NCI-H146 treated with DMSO at 0.1 percent for 48 hours (cell line): ENCODE results near the gene NCKAP5L.

Experiments
- DNase-seq: peaks from one replicate; lab custom pipeline; 2025; ENCODE audit not compliant: unreplicated experiment; lab: John Stamatoyannopoulos, UW

NCKAP5L gene

DNA sequence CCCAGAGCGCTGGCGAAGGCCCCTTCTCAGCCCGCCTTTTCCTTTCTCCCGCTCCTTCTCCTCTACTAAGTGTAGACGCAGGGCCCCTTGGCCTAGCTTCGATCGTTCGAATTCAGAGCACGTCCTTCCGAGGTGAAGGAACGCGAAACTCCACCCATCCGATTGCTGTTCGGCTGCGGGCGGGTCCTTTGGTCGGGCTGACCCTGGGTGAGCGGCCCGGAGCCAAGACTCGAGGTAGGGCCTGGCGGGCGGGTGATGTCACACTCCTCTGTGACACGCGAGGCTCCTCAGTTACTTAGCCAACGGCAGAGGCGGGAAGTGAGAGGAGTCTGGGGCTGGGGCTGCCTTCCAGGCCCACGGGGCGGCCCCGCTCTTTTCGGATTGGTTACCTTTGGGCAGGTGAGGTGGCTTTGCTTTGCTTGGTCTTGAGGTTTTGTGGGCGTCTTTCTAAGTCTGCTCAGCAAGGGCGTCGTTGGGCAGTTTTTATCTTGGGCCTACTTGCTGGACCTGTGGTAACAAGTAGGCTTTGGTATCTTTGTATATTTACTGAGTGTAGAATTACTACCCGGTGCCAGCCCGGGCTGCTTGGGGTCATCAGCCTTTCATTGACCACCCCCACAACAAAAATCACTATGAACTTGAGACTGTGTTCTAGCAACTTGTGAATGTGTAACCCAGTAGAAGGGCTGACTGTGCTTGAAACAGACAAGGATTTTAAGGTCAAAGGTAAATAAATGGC lies 86.2 kb downstream of the NCKAP5L start:
- peak; percentile 77 for DNase-seq
